GM18517 (cell line): ENCODE results near the gene ACAA2.

ENCODE experiments used
- ATAC-seq: cut with Tn5 transposase; IDR thresholded peaks from one replicate; pipeline ENCODE4 v1.9.1; 2021; ENCODE audit warnings: mild to moderate bottlenecking, moderate library complexity; ENCODE audit not compliant: unreplicated experiment

ACAA2 gene

GRCh38 chr18:49813319-49814146, at the start of gene ACAA2:
TSS of gene ACAA2 (minus strand) at chr18:49813533. CDS start at chr18:49813484, 49 bp downstream.
- peak; percentile 77 for ATAC-seq

GRCh38 chr18:49862656-49863385, 49.5 kb upstream of the ACAA2 start:
- no peak for ATAC-seq

GRCh38 chr18:49861659-49862058, 48.3 kb upstream of the ACAA2 start:
- ATAC-seq, result no peak

DNA sequence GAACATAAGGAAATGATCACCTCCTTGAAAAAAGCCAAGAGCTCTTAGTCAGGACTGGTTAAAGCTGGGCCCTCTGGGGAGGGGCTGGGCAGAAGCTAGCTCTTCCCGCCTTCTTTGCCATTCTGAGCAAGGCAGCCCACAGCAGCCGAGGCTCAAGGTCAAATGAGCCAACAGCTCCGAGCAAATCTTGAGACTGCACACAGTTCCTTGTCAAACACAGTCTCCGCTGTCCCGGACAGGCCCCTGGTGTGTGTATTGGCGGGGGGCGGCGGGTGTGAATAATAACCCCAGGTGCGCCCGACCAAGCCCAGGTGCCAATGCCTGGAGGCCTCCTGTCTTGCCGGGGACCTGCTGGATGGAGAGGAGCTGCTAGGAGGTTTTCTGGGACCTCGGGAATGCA, 46.4 kb upstream of the ACAA2 start:
- ATAC-seq, result no peak

DNA sequence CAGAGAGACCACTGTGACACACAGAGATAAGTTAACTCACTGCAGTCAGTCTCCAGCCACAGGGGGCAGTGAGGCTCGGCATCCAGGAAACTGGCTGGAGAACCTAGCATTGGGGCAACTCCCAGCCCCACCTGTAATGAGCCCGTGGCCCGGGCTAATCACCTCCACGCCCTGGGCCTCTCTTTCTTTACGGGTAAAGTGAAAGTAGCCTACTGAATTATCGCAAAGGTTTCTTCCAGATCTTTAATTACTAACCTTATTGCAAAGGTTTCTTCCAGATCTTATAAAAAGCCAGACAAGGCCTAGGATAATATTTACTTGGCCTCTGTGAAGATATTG, 45.7 kb upstream of the ACAA2 start:
- no peak for ATAC-seq

DNA sequence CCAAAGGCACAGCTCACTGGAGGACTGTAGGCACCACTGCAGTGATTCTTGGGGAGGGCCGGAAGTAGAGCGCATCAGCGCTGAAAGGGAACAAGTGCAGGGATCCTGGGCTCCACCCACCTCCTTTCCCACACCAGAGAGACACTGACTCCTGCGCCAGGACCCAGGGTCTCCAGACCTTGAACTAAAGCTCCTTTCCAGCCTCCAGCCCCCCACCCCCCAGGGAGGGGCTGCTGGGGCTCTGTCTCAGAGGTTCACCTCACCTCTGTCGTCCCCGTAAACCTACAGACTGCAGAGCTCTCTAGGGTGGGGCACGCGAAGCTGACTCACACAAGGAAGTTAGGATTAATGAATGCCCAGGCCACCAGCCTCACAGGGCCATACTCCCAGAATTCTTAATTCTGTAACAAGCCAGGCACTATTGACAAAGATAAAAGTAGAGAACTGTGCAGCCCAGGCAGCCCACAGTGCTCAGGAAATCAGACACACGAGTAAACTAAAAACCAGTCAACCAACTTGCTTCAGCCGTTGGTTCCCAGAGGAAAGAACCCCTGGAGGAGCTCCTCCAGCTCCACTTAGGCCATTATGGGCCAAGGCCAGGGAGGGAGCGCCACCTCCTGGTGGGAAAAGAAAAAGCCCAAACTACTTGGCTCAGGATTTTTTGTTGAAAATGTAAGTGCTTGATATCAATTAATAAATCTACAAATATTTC, 45.1 kb upstream of the ACAA2 start:
- no peak for ATAC-seq

DNA sequence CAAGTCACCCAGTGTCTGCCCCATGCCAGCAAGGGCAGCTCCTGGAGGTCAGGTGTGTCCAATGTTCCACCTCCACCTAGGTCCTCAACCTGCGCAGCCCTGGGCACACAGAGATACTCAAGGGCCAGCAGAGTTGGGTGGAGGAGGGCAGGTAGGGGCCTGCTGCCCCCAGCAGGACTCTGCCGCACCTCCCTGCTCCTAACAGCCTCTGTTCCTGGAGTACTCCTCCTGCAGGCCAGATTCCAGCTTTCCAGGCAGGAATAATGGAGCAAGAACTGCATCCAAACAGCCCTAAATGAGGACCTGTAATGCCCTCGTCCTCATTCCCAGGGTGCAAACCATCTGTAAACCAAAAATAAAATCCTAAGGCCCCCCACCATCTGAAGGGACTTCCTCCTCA, 44.4 kb upstream of the ACAA2 start:
- no peak for ATAC-seq

DNA sequence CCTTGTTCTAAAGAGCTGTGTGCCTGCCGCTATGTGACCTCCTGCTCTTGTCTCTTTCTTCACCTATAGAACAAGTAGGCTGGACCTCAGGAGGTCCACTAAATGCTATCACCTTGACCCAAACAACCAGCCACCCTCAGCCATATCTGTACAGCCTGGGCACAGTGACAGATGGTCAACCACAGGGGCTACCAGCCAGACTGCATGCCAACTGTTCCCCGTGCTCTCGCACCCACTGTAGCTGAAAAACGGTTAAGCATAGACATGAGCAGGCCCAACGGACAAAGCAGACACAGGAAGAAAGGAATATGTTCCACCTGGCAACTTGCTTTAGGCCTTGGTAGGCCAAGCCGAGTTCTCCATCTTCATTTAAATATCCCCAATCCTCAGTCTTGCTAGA, 43.2 kb upstream of the ACAA2 start:
- ATAC-seq, result no peak

DNA sequence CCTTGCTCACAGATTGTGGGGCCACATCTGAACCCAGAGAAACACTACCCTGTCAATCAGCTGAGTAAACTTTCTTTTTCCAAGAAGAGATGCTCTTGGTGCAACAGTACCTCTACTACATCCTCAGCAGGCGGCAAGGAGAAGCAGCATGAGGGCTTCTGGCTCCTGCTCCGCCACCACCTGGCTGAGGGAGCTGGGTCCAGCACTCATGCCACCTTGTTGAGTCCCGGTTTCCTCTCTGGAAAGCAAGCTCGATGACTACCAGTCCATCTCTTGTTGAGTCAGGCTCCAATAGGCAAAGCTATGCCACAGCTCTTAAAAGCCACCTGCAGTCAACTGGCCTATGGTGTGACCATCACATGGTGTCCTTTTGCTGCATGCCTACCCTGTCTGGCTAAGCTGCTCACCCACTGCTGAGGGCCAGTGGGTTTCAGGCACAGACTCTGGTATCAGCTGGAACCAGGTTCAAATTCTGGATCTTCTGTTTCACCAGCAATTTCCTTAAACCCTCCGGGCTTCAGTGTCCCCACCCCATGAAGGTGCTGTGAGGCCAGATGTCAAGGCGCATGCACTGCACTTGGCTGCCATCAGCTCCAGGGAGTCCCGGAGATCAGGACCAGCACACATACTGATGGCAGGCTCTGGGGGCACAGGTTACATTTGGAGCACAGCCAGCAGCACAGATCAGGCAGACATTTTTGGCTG, 42.5 kb upstream of the ACAA2 start:
- ATAC-seq, result no peak

DNA sequence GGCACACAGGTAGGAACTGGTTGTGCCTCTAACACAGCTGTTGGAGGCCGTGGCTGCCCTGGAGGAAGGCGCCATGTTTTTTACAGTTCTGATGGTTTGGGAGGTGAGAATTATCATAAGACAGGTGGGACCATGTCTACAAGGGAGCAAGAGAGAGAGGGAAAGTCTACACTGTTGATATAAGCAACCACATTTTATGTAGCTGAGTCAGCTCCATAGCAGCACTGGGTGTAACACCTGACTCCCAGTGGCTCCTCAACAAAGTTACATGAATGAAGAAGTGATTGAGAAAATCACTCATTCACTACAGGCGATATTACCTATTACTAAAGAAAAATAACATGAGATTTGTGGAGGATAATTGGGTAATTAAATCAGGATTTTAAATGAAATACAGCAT, 41.3 kb upstream of the ACAA2 start:
- ATAC-seq, result no peak

- no peak for ATAC-seq
Observed at GRCh38 chr18:49853436-49853835, 40.1 kb upstream of the ACAA2 start.

DNA sequence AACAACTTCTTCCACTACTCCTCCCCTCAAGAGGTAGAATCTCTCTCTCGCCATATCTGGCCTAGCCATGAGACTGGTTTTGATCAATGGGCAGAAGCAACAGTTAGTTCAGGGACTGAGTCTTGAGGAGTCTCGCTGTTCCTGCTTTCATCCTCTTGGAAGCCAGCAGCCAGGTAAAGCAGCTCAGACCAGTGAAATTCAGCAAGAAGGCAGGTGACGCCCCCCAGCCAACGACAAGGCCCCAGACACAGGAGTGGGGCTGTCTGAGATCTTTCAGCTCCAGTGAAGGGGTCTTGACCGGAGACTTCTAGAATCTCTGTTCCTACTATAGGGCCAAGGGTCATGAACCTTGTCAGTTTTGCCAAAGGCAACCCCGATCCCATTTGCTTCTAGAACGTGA, 39.7 kb upstream of the ACAA2 start:
- no peak for ATAC-seq

GRCh38 chr18:49851624-49852023, 38.3 kb upstream of the ACAA2 start:
- ATAC-seq, result no peak

DNA sequence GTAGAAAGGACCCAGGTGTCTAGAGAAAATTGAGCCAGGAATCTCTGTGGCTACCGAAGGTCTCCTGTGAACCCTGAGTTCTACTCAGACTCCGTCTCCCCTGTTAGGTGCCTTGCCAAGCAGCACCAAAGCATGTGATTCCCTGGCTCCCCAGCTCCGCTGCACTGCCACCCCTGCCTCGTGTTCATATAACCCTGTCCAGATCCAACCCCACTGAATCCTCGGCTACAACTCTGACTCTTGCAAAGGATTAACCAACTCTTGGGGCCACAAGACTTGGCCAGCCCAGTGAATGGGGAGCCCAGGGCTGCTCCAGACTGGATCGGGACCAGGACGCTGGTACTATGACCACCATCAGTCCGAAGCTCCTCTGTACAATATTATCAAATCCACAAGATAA, 37.3 kb upstream of the ACAA2 start:
- ATAC-seq, result no peak

DNA sequence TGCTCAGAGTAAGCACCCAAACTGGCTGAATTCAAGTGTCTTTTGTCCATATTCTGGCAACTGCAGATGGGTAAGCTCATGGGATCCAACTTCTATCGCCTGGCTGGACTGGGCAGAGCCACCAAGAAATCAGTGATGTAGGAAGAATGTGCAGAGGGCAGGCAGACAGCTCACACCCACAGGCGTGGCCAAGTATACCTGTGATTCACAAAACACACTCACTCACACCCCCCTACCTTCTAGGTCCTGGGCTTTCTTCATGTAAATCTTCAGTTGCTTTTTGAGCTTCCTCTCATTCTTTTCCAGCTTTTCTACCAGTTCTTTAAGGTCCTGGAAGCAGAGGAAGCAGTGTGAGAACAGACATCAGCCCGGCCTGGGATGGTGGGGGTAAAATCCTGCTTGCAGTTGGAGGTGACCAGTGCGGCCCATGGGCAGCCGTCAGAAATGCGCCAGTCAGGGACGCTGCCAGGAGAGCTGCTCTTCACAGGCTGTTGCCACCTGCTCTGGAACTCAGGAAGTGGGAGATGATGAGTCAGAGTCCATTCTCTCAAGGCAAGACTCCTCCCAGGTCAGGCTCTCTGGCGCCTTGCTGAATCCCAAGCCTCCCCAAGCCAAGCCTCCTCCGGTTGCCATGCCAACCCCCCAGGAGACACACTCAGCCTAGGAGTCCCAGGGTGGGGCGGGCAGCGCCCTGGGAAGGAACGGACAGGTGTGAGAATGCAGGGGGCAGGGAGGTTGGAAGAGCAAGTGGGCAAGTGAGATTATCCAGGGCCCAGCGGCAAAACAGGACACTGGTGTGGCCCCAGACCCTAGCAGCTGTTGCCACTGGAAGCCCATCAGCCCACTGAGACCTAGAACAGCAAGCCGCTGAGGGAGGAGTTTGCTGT, 36.2 kb upstream of the ACAA2 start:
- no peak for ATAC-seq

GRCh38 chr18:49848115-49848514, 34.8 kb upstream of the ACAA2 start:
- ATAC-seq, result no peak

GRCh38 chr18:49847524-49847923, 34.2 kb upstream of the ACAA2 start:
- ATAC-seq, result no peak

DNA sequence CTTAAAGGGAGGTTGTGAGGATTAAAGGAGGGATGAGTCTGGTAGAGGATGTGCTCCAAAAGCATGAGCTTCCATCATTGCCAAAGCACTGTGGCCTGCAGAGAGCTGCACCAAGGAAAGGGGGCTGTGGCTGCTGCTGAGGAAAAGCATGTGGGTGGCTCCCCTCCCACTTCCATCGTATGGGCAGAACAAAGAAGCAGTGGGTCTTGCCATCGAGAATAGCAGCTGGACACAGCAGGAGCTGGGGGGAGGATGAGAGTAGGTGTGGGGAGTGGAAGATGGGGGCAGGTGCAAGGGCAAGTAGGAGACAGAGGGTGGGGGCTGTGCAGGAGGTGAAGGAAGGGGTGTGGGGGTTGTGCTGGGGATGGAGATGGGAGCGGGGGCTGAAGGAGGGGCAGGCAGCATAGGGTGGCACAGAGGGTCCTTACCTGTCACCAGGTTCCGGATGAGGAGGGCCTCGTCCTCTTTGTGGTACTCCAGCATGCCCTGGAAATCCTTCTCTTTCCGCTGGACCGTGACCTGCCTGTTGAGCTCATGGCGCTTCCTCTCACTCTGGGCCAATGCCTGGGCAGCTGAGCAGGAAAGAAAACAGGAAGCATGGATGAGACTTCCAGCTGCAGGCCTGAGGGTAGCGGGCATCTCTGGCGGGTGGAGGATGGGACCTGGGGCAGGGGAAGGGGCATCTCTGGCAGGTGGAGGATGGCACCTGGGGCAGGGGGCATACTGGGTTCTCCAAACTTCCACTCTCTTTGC, 33.6 kb upstream of the ACAA2 start:
- no peak for ATAC-seq

GRCh38 chr18:49846361-49846662, 33.0 kb upstream of the ACAA2 start:
- no peak for ATAC-seq
